Activated CD8-positive, alpha-beta memory T cell treated with anti-CD3 and anti-CD28 coated beads for 1 hour (primary cell): ENCODE measurements around the gene FAM200A.
"Not testable (repeated sequence)": the region's sequence is repeated elsewhere in the genome, so short reads cannot be mapped to it uniquely, and the experiment has no call there.

Experiments used
- DNase-seq, 2 donors: peaks; one replicate each; pipeline ENCODE4 v3.0.0-alpha.2; 2020; ENCODE audit warnings: low read depth in 1 of 2; ENCODE audit errors: extremely low read depth in 1 of 2

FAM200A gene

GRCh38 chr7:99504603-99505323 lies 47.2 kb downstream of the FAM200A start, which contains the start of gene ZKSCAN5:
ZKSCAN5 (plus strand) TSS chr7:99504662; CDS start chr7:99506045, 1,383 bp downstream.
- DNase-seq, result peak; percentile 88 to 96

- DNase-seq, result no peak
These were observed 47.7 kb downstream of the FAM200A start for GRCh38 chr7:99504281-99504602.

- not testable (repeated sequence) for DNase-seq
These were observed 50.7 kb downstream of the FAM200A start for GRCh38 chr7:99501236-99501635.

- no peak for DNase-seq
These were observed 51.3 kb downstream of the FAM200A start for GRCh38 chr7:99500637-99501009.

GRCh38 chr7:99499721-99500636 lies 51.9 kb downstream of the FAM200A start, which contains the start of gene ZNF394:
ZNF394 (minus strand) TSS chr7:99500281; CDS start chr7:99500093, 188 bp downstream.
- DNase-seq, result peak; percentile 55 to 78

GRCh38 chr7:99499371-99499720 lies 52.6 kb downstream of the FAM200A start:
- no peak for DNase-seq

GRCh38 chr7:99498546-99498944 lies 53.4 kb downstream of the FAM200A start:
- no peak for DNase-seq

- no peak for DNase-seq
These were observed 54.0 kb downstream of the FAM200A start for GRCh38 chr7:99497766-99498545.
